HG03039 (cell line): ENCODE results near the gene CD82.
"Not testable (repeated sequence)": the region's sequence is repeated elsewhere in the genome, so short reads cannot be mapped to it uniquely, and the experiment has no call there.

Experiments
- ATAC-seq: cut with Tn5 transposase; IDR thresholded peaks from one replicate; pipeline ENCODE4 v1.9.1; 2021; ENCODE audit warnings: mild to moderate bottlenecking, moderate library complexity; ENCODE audit not compliant: unreplicated experiment

The CD82 gene

DNA sequence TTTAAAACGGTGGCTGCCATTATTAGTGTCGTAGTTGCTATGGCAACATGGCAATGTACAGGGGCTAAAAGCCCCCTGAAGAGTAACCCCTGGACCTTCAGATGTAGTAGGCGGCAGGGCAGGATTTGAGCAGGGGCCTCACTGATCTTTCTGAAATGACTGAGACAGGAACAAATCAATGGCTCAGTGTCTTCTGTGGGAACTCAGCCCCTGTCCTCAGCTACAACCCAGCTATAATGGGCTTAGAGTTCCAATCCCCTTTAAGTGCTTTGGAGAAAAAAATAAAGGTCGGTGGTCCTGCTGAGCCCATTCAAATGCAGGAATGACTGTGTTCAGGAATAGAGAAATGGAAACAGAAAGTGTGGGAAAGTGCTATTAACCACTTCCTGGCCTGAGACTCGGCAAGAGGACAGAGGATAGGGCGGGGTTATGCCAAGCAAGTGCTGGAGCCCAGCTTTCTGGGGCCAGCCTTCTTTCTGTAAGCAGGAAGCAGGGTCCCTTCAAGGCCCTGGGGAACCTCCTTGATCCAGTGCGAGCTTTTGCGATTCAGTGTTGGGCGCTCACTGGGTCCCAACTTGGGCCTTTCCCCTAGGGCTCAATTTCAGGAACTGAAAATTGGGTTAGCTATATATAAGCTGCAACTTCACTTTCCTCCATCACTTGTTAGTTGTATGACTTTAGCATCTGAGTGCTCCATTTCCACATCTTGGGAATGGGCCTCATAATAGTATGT, 6.1 kb upstream of the CD82 start:
- ATAC-seq = peak; percentile 70

DNA sequence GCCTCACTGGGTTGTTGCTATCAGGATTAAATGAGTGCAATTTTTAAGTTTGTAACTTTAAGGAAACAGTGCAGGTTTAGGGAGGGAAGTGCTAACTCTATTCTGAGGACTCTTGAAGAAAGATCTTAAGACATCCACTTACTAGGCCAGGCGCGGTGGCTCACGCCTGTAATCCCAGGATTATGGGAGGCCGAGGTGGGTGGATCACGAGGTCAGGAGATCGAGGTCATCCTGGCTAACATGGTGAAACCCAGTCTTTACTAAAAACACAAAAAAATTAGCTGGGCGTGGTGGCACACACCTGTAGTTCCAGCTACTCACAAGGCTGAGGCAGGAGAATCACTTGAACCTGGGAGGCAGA, 5.5 kb upstream of the CD82 start:
- not testable (repeated sequence) for ATAC-seq

DNA sequence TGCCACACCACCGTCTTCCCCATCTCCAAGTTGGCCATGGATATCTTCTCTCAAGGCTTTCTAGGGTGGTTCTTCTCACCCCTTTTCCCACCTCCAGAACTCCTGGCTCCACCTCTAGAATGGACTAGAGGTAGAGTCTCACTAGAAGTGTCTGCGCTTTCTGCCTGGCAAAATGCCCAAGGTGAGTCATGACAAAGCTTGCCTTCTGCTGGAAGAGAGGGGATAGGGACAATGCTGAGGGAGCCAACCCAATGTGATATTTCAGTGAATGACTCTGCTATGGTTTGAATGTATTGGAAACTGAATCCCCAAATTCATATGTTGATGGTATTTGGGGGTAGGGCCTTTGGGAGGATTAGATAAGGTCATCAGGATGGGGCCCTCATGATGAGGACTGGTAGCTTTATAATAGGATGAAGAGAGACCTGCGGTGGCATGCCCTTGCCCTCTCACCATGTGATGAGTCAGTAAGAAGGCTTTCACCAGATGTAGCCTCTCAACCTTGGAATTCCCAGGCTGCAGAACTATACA, 4.1 kb upstream of the CD82 start:
- no peak for ATAC-seq

DNA sequence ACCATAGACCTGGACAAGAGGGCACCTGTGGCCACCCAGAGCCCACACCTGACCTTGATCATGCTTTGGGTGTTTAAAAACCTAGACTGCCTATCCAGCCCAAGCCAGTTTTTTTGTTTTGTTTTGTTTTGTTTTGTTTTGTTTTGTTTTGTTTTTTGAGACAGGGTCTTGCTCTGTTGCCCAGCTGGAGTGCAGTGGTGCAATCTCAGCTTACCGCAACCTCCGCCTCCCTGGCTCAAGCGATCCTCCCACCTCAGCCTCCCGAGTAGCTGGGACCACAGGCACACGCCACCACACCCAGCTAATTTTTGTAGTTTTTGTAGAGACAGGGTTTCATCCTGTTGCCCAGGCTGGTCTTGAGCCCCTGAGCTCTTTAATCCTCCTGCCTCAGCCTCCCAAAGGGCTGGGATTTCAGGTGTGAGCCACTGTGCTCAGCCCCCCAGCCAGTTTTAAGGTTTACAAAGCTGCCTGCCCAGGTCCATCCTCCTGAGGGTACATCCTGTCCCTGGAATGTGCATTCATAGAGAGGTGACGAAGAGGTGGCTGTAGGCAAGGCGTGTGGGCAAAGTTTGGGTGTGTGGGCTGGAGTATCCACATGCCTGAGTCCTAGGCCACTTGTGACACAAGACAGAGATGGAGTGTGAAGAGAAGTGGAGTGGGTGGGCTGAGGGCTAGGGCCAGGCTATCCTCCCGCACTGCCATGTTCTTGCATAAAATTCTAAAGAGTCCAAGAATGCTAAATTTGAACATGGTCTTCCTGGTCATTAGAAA, 3.3 kb upstream of the CD82 start:
- no peak for ATAC-seq

DNA sequence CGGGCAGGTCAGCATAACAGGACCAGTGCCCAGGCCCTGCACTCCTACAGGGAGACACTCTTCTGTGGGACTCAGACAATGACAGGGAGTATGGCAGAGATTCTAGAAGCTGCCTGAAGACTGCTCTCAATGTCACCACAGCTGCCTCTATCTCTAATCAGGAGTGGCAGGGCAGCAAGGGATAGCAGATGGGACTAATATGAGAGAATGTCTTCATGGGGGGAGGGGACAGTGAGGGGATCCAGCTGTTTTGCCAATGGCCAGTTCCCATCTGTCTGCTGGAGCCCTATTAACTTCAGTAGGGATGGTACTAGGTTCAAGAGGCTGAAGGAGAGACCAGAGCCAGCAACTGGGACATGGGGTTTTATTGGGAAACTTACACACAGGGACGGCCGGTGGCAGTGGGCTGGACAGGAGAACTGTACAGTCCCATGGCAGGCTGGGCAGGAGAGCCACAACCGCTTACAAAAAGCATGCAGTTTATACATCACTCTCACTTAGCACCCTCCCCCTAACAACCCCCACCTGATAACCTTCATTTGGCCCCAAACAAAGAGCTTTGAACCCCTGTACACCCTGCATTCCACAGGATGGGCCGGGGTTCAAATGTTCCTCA, 2.5 kb upstream of the CD82 start:
- ATAC-seq = no peak

DNA sequence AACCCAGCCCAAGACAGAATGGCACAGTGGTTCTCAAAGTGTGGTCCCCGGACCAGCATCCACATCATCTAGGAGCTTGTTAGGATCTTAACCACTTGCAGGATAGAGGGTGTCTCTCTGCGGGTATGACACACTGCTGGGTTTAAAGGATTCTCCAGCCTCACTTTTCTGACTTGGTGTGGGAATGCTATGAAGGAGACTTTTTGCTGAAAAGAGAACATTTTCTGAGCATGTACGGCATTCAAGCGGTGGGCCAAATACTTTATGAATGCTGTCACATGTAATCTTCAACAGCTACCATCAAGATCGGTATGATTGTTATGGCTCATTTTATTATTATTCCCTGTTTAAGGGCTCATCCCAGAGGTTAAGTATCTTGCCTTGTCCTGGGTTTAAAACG, 1.8 kb upstream of the CD82 start:
- ATAC-seq = no peak

DNA sequence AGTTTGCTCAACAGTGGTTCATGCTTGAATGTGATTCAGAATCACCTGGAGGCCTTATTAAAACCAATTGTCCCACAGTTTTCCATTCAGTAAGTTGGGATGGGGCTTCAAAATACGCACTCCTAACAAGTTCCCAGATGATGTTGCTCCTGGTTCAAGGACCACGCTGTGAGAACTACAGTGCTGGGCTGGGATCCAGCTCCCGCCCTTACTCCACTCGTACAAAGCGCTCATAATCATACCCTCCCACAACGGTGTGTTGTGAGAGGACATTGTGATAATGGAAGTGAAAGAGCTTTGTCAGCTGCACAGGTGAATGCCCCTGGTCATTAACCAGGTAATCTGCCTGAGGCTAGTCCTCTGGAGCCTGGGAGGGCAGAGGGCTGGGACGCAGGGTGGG, 1.3 kb upstream of the CD82 start:
- ATAC-seq = no peak

DNA sequence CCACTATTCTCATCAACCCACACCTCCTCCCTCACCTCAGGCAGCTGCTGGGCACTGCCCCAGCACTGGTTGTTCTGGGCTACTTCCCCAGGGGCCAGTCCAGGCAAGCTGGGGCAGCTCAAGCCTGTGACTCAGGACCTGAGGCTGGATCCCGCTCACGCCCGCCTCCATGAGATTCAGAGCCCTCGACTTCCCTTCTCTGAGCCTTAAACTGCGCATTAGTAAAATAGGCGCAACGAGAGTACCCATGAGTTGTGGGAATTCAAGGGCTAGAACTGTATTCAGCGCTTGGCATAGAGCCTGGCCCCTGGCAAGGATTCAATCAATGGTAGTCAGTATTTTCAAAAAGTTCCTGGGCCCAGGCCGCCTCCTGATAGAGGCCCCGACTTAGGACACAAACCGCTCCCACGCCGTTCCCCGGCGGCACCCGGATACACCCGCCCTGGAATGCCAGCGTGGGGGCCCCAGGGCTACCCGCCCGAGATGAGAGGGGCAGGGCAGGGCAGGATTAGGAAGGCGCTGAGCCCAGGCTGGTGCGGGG, 723 bp upstream of the CD82 start:
- ATAC-seq = no peak

DNA sequence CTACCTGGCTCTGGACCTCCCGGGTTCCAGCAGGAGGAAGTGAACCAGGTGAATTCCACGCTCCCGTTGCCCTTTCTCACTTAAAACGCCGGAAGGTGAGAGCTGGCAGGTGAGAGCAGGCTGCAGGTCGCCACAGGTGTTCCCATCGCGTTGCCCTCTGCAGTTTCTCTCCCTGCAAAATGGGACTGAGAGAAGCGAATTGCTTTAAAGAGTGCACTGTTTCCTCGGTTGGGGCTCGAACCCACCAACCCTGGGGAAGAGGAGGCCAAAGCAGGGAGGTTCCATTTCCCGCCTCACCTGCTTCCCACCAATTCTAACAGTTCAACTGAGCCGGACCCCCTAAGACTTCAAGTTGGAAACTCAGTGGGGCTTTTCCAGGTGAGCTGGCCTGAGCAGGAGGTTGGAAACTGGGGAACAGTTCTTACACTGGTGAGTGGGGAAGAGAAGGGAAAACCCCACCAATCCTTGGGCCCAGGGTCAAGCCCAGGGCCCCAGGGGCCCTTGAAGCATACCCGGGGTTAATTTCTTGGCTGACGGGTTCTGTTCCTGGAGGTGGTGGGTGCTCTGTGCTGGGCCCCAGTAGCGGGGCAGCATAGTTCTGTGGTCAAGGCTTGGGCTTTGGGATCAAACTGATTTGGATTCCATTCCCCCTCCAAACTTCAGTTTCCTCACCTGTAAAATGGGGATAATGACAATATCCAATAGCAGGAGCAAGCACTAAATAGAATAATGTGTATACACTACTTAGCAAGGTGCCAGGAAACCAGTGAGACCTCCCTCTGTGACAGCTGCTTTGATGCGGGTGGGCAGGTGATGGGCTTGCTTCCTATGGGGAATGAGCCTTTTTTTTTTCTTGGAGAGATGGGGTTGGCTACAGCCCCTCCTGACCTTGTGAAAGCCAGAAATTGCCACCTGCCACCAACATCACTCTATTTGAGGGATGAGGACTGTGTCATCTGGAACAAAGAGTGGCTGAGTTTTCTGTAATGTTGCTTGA, 788 bp downstream of the CD82 start:
- ATAC-seq = no peak

DNA sequence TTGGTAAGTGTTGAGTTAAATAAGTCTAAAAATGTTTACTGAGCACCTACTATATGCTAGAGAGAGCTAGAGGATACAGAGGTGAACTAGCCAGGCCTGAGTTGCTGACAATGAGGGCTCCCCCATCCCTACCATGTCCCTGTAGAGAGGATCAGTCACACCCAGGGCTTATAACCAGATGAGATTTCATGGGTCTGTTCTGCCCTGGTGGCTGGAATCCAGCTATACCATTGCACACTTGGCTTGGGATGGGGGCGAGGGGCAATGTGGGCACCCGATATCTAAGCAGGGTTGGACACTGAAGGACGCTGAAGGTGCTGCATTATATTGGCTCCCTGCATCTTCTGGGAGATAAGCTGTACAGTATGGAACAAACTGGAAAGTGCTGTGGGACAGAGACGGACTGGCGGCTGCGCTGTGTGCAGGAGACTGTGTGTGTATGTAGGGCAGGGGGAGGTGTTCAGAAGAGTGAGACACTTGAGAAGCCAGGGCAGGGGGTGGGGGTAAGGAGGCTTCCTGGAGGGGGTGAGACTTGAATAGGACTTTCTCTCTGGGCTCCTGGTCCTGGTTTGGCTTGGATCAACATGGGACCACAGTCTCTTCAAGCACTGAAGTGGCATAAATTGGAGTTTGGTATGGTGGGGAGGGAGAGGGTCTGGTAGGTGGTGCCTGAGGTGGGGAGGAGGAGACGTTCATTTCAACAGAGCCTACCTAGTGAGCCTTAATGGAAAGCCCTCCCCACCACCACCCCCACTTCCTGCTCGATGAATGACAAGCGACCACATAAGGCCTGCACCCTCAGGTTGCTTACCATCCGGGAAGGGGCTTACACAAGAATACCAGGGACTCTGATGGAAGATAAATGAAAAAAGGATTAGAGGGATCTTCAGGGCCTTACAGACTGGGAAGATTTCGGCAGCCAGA, 1.8 kb downstream of the CD82 start:
- ATAC-seq = no peak

DNA sequence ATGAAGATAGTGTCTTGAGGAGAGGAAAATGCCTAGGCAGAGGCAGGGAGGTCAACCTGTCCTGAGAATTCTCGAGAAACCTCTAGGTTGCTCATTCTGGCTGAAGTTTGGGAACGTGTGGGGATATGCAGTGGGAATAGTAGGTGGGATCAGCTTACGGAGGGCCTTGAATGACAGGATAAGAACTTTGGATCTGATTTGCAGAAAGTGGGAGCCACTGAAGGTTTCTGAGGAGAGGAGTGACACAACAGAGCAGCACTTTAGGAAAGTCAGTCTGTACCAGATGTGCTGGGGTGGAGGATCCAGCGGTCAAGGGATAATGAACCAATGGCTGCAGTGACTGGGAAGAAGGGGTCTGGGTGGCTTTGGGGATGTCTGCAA, 2.4 kb downstream of the CD82 start:
- ATAC-seq = no peak

DNA sequence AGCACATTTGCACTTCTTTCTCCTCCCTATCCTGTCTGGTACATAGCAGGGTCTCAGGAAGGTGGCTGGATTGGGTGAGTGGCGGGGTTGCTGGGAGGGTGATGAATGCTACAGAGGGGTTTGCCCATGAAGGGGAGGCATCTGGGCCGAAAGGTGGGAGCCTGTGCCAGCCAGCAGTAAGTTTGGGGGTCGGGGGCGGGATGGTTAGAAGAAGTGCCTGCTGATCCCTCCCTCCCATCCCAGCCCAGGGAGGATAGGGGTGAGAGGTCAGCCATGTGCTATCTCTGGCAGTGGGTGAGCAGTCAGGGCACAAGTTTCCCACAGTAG, 2.8 kb downstream of the CD82 start:
- ATAC-seq = no peak

DNA sequence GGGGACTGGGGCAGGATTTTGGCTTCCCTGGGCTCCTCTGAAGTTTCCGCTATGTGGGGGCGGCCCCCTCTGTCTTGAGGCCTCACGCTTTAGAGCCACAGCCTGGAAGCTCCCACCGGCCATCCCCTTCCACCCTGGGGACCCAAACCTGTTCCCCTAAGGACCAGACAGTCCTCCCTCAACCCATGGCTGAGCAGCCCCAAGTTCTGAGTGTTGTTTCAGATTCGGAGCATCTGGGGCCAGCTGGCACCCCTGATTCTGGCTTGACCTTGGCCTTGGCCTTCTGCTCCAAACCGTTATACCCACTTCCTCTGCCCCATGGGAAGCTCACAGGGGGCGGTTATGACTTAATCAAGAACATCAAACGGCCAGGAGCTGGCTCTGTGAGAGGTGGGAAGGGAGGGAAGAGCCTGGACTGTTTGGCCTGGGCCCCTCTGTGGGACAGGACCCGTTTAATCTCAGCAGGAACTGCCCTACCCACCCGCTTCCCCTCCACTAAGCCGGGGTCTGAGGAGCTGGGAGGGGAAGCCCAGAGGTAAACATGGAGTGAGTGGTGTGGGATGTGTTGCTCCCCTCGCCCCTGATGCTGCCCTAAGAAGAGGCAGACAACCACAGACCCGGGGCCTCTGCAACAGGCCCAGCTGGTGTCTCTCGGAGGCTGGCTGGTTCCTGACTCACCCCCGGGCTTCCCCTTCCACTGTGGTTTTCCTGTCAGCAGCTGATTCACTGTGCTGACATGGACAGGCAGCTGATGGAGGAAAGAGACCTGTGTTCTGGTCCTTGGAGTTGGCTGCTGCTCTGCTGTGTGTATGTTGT, 3.4 kb downstream of the CD82 start:
- peak; percentile 43 for ATAC-seq

DNA sequence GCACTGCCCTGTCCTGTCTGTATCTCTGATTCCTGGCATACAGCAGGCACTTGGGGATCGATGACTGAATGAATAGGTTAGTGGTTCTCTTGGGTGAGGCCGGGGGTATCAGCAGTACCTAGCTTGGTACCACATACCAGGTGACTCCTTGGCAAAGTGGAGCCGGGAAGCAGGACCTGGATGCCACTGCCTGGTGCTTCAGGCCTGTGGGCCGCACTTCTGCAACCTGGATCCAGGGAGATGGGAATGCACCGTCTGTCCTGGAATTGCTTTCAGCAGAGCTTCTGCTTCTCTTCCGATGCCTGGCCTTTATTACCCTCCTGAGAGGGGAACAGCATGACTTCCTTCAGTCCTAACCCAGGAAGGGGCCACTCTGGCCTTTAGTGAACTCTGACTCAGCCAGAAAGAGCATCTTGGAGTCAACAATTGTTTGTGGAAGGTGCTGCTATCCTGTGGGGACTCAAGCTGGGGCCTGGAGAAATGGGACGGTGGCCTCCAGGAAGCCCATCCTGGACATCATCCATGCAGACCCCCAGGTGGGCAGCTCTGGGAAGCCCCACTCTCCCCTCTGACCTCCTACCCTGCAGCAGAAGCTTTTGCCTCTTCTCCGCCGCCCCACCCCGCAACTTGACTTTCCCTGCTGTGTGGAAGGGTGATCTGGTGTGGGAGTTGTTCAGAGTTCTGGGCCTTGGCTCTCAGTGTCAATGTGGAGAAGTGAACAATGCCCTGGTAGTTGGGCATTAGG, 5.1 kb downstream of the CD82 start:
- no peak for ATAC-seq

DNA sequence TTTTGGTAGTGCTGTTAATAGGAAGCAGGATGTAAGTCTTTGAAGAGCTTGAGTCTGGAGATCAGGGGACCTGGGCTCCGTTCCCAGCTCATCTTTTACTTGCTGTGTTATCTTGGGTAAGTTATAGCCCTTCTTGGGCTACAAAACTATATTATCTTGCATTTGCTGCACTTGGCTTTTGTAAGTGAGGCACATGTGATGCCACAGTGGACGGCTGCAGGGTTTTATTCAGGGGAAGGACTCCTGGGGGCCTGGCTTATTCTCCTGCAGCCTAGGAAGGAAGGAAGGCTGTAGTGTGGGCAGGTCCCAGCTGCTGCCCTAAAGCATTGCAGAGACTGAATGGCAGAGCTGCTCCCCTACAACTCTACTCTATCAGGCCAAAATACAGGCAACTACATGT, 6.4 kb downstream of the CD82 start:
- no peak for ATAC-seq

DNA sequence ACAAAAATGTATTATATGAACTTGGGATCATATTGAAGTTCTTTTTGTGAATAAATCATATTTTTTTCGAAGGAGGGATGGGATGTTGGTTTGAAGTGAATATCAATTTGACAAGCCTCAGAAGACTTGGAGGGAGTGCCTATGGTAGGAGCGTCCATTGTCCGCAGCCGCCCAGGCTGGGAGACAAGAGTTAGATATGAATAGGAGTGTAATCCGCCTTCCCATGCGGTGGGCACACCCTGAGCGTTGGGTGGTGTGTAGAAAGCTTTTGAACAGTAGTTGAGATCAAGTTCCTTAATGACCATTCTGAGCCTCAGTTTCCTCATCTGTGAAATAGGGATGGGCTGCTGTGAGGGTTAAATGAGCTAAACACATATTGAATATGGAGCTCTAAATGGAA, 7.0 kb downstream of the CD82 start:
- no peak for ATAC-seq

DNA sequence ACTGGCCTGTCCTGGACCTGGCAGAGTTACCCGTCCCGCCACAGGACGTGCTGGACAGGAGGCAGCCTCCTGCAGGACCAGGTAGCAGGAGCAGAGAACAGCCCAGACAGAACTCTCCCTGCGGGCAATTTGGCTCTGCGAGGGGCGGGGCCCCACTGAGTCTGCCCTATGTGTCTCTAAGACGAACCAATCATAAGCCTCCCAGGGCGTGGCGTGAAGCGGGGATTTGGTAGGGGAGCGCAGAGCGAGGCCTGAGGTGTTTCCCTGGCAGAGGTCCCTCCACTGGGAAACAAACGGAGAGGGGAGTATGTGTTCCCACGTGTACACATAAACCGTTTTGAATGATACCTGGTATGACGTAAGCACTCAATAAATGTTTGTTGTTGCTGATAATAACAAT, 7.4 kb downstream of the CD82 start:
- no peak for ATAC-seq

DNA sequence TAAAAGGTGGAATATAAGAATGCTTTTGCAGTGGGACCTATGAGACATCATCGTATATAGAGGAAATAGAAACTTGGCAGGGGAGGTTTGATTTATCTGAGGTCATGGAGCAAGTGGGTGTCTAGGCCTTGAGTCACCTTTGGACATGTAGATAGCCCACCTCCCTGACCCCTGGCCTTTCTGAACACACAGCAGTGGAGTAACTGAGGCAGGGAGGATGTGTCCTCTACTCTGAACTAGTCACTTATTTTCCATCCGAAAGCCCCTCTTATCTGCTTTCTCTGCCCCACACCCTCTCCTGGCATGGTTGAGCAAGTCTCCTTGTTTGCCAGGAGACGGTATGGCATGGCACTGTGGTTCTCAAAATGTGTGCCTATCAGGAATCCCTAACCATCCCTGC, 7.9 kb downstream of the CD82 start:
- no peak for ATAC-seq
